Inferior parietal cortex (tissue), 1 donor: Measurements from ENCODE around the gene DHRSX.
"Not testable (repeated sequence)": the region's sequence is repeated elsewhere in the genome, so short reads cannot be mapped to it uniquely, and the experiment has no call there.

Source experiments
- DNase-seq: peaks from one replicate; pipeline ENCODE4 v3.0.0-alpha.2; 2016; ENCODE audit errors: extremely low spot score

Gene DHRSX

GRCh38 chrX:2519638-2520037 lies 18.9 kb upstream of the DHRSX start:
- DNase-seq: not testable (repeated sequence)

- no peak for DNase-seq
Measured at GRCh38 chrX:2517055-2517454, 16.3 kb upstream of the DHRSX start.

- no peak for DNase-seq
Measured at GRCh38 chrX:2516623-2517022, 15.8 kb upstream of the DHRSX start.

GRCh38 chrX:2514131-2514530 lies 13.4 kb upstream of the DHRSX start:
- DNase-seq: no peak

- DNase-seq: no peak
Measured at GRCh38 chrX:2513121-2513664, 12.4 kb upstream of the DHRSX start.

- DNase-seq: no peak
Measured at GRCh38 chrX:2512501-2512900, 11.7 kb upstream of the DHRSX start.

- DNase-seq: no peak
Measured at GRCh38 chrX:2511326-2511725, 10.6 kb upstream of the DHRSX start.

GRCh38 chrX:2508648-2509335 lies 8.0 kb upstream of the DHRSX start:
- no peak for DNase-seq

- no peak for DNase-seq
Measured at GRCh38 chrX:2507904-2508627, 7.3 kb upstream of the DHRSX start.

- no peak for DNase-seq
Measured at GRCh38 chrX:2507196-2507595, 6.4 kb upstream of the DHRSX start.

GRCh38 chrX:2505341-2505740 lies 4.6 kb upstream of the DHRSX start:
- not testable (repeated sequence) for DNase-seq

GRCh38 chrX:2504706-2505332 lies 4.0 kb upstream of the DHRSX start:
- DNase-seq: no peak

- DNase-seq: no peak
Measured at GRCh38 chrX:2503591-2504500, 3.1 kb upstream of the DHRSX start.

- no peak for DNase-seq
Measured at GRCh38 chrX:2502668-2503519, 2.1 kb upstream of the DHRSX start.

GRCh38 chrX:2502120-2502667 lies 1.4 kb upstream of the DHRSX start:
- no peak for DNase-seq

GRCh38 chrX:2501559-2502102 lies 855 bp upstream of the DHRSX start:
- DNase-seq: no peak

GRCh38 chrX:2500091-2500802 lies 529 bp downstream of the DHRSX start:
- DNase-seq: peak; percentile 5

- no peak for DNase-seq
Measured at GRCh38 chrX:2499507-2499906, 1.3 kb downstream of the DHRSX start.

- DNase-seq: no peak
Measured at GRCh38 chrX:2498781-2499302, 1.9 kb downstream of the DHRSX start.
